Measurements from ENCODE around the gene PIGC. TPM values are rescaled to one million over a fixed set of nuclear protein-coding genes. Genes with fewer than 3 reads are reported as not detected.

The PIGC gene
- total RNA-seq, 1 experiment from 2014 or later = 16.2 TPM

GRCh38 chr1:172488393-172488792, 44.5 kb upstream of the PIGC start (continued):
- TF ChIP-seq IRF1 (CRISPR knock-in tag; IDR thresholded peaks at IDR 0.05) = no peak
- TF ChIP-seq GABPB1 (CRISPR knock-in tag; IDR thresholded peaks at IDR 0.05) = no peak
- no peak for TF ChIP-seq HMGXB4 (CRISPR knock-in tag; IDR thresholded peaks at IDR 0.05)
- no peak for TF ChIP-seq USF2 (CRISPR knock-in tag; IDR thresholded peaks at IDR 0.05)
- TF ChIP-seq ZNF138 (CRISPR knock-in tag; conservative IDR thresholded peaks at IDR 0.05) = no peak
- no peak for TF ChIP-seq ZNF671 (CRISPR knock-in tag; IDR thresholded peaks at IDR 0.05)
- no peak for TF ChIP-seq NR1H2 (CRISPR knock-in tag; IDR thresholded peaks at IDR 0.05)

- ATAC-seq (no peak), DNase-seq (ENCODE audit: low spot score) (no peak)
- Mint-ChIP-seq H3K27ac (no peak overlapping the region), H3K4me3 (no peak overlapping the region), H3K36me3 (no peaks in the 10 kb centered on the region), H3K4me1 (peaks cover 4% of the 10 kb centered on the region), H3K27me3 (ENCODE audit: low read depth) (no peaks in the 10 kb centered on the region; the same call in 1 of the 2 replicates), H3K9me3 (no peaks in the 10 kb centered on the region)
- POLR2A ChIA-PET = no interaction called here
- CTCF ChIA-PET = no interaction called here
- TF ChIP-seq OVOL2 (CRISPR knock-in tag; IDR thresholded peaks at IDR 0.05; ENCODE audit: borderline replicate concordance) (no peak), ZNF263 (CRISPR knock-in tag; IDR thresholded peaks at IDR 0.05; ENCODE audit: low read depth) (no peak), NR1H2 (CRISPR knock-in tag; IDR thresholded peaks at IDR 0.05) (no peak), AR (CRISPR knock-in tag; IDR thresholded peaks at IDR 0.05) (no peak), PRDM15 (CRISPR knock-in tag; IDR thresholded peaks at IDR 0.05) (no peak), SP1 (CRISPR knock-in tag; conservative IDR thresholded peaks at IDR 0.05) (no peak), AFF4 (CRISPR knock-in tag; IDR thresholded peaks at IDR 0.05; ENCODE audit: borderline replicate concordance) (no peak), HMGXB4 (CRISPR knock-in tag; IDR thresholded peaks at IDR 0.05) (no peak)
Observed at GRCh38 chr1:172487550-172487949, 43.7 kb upstream of the PIGC start.
